Panc1 (cell line): ENCODE results near the gene FAM210B. TPM values are rescaled to one million over a fixed set of nuclear protein-coding genes. Genes with fewer than 3 reads are reported as not detected.

Source experiments
- ATAC-seq: fragments of 200-7000 bp; cut with Tn5 transposase; 2 replicates; pipeline ENCODE4 v1.9.1; 2020; ENCODE audit warnings: mild to moderate bottlenecking, moderate library complexity
- BruUV-seq: library from RNA; stranded (reverse); fragments of 400-500 nt; replicated peaks from 2 replicates; lab custom pipeline; 2021; lab: Mats Ljungman, UMichigan
- CTCF ChIA-PET: fragments of 300-600 bp; sonication (Branson Sonifier 250); formaldehyde crosslinking; loops from one replicate; lab custom pipeline; 2022; ENCODE audit warnings: antibody characterized with exemption; lab: Charles Lee
- POLR2A ChIA-PET: fragments of 300-600 bp; sonication (Branson Sonifier 250); formaldehyde crosslinking; loops from one replicate; lab custom pipeline; 2022; ENCODE audit warnings: antibody characterized with exemption; lab: Charles Lee
- DNase-seq: peaks from one replicate; pipeline ENCODE4 v3.0.0-alpha.2; 2010; ENCODE audit warnings: low read depth, low spot score
- H3K27ac ChIP-seq: 2 replicates; pipeline ENCODE4 v1.5.1; 2011; ENCODE audit warnings: mild to moderate bottlenecking, low read length, inconsistent platforms
- H3K27me3 ChIP-seq: fragments of 200-500 bp; sonication (Bioruptor generic); 2 replicates; pipeline ENCODE4 v1.6.0; 2014; ENCODE audit warnings: low read length, inconsistent platforms; ENCODE audit not compliant: control insufficient read depth, insufficient read depth
- H3K36me3 ChIP-seq: fragments of 200-500 bp; sonication (Bioruptor generic); 2 replicates; pipeline ENCODE4 v1.5.1; 2014; ENCODE audit warnings: inconsistent platforms, mild to moderate bottlenecking, low read length, moderate library complexity; ENCODE audit not compliant: control insufficient read depth, insufficient read depth
- H3K4me1 ChIP-seq: 2 replicates; pipeline ENCODE4 v1.5.1; 2011; ENCODE audit warnings: inconsistent platforms, mild to moderate bottlenecking, low read length, moderate library complexity; ENCODE audit not compliant: control insufficient read depth, insufficient read depth
- H3K4me3 ChIP-seq, 2 experiments: 2 replicates each; pipeline ENCODE4 v1.5.1; 2011 to 2012; ENCODE audit warnings: low read depth in 2 of 2, low read length in 2 of 2, mild to moderate bottlenecking in 2 of 2, inconsistent platforms in 1 of 2, moderate library complexity in 1 of 2
- H3K9me3 ChIP-seq: fragments of 200-500 bp; sonication (Bioruptor generic); 2 replicates; pipeline ENCODE4 v1.5.1; 2014; ENCODE audit warnings: low read depth, mild to moderate bottlenecking, inconsistent platforms, low read length, moderate library complexity; ENCODE audit not compliant: control insufficient read depth, insufficient read depth
- POLR2AphosphoS5 ChIP-seq: IDR thresholded peaks from 2 replicates; pipeline ENCODE4 v1.6.1; 2012; ENCODE audit warnings: mild to moderate bottlenecking, low read depth, low read length, moderate library complexity
- SIN3A ChIP-seq: IDR thresholded peaks from 2 replicates; pipeline ENCODE4 v1.6.1; 2012; ENCODE audit warnings: low read depth, mild to moderate bottlenecking, low read length, moderate library complexity, borderline replicate concordance; ENCODE audit not compliant: insufficient read depth
- TCF7L2 ChIP-seq: IDR thresholded peaks from 2 replicates; pipeline ENCODE4 v1.6.1; 2011; ENCODE audit warnings: mild to moderate bottlenecking, low read depth, low read length, inconsistent platforms
- in situ Hi-C: cut with HindIII; loops from 2 replicates; pipeline ENCODE4 v1.10.0; 2016; ENCODE audit warnings: low sequenced_read_pairs, low pct_unique_long_range_greater_than_20kb
- intact Hi-C: fragments of 100-400 bp; cut with micrococcal nuclease; formaldehyde crosslinking; loops from one replicate; pipeline ENCODE4 v1.10.0; 2022; ENCODE audit not compliant: unreplicated experiment
- total RNA-seq: library from RNA; stranded (reverse); gene quantifications from one replicate; pipeline ENCODE4 v1.2.1, GENCODE V29; 2021; ENCODE audit not compliant: unreplicated experiment
- TF ChIP-seq, protein P1 (sequence below): fragments of 450-650 bp; IDR thresholded peaks from 2 replicates; pipeline ENCODE4 v1.5.1; 2017; ENCODE audit warnings: mild to moderate bottlenecking
- TF ChIP-seq, protein P2 (sequence below), 2 experiments: IDR thresholded peaks; 2 replicates each; pipeline ENCODE4 v1.6.1; 2011 to 2012; ENCODE audit warnings: low read depth in 2 of 2, control low read depth in 1 of 2, low read length in 1 of 2, mild to moderate bottlenecking in 1 of 2, moderate library complexity in 1 of 2; ENCODE audit not compliant: insufficient read depth in 1 of 2

The FAM210B gene
- total RNA-seq, 1 experiment from 2014 or later, result 10.8 TPM

DNA sequence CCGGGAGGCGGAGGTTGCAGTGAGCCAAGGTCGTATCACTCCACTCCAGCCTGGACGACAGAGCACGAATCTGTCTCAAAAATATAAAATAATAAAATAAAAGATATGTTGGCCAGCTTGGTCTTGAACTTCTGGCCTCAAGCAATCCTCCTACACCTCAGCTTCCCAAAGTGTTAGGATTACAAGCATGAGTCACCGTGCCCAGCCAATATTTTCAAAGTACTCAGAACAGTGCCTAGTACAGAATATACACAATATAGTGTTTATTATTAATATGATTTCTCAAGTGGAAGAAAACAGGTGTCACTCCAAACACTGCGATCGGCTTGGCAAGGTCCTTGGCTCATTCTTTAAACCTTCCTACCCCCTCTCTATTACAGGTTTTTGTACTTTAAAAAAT is 3.1 kb downstream of the FAM210B start:
- no peak overlapping the region for H3K27ac ChIP-seq
- ATAC-seq (no peak), DNase-seq (no peak)
- CTCF ChIA-PET, result no interaction called here
- H3K36me3 ChIP-seq, result no peaks in the 10 kb centered on the region
- H3K4me1 ChIP-seq, result peaks cover 3% of the 10 kb centered on the region
- H3K9me3 ChIP-seq, result no peaks in the 10 kb centered on the region
- in situ Hi-C loops, result no loop called here
- POLR2A ChIA-PET, result no interaction called here
- H3K27me3 ChIP-seq, result no peaks in the 10 kb centered on the region
- no TSS peak for BruUV-seq
- intact Hi-C loops, result no loop called here
- TF ChIP-seq, protein P1, sequence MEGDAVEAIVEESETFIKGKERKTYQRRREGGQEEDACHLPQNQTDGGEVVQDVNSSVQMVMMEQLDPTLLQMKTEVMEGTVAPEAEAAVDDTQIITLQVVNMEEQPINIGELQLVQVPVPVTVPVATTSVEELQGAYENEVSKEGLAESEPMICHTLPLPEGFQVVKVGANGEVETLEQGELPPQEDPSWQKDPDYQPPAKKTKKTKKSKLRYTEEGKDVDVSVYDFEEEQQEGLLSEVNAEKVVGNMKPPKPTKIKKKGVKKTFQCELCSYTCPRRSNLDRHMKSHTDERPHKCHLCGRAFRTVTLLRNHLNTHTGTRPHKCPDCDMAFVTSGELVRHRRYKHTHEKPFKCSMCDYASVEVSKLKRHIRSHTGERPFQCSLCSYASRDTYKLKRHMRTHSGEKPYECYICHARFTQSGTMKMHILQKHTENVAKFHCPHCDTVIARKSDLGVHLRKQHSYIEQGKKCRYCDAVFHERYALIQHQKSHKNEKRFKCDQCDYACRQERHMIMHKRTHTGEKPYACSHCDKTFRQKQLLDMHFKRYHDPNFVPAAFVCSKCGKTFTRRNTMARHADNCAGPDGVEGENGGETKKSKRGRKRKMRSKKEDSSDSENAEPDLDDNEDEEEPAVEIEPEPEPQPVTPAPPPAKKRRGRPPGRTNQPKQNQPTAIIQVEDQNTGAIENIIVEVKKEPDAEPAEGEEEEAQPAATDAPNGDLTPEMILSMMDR, result no peak
- no peak for TF ChIP-seq SIN3A
- TF ChIP-seq POLR2AphosphoS5, result no peak
- no peak for TF ChIP-seq TCF7L2
- TF ChIP-seq, protein P2, sequence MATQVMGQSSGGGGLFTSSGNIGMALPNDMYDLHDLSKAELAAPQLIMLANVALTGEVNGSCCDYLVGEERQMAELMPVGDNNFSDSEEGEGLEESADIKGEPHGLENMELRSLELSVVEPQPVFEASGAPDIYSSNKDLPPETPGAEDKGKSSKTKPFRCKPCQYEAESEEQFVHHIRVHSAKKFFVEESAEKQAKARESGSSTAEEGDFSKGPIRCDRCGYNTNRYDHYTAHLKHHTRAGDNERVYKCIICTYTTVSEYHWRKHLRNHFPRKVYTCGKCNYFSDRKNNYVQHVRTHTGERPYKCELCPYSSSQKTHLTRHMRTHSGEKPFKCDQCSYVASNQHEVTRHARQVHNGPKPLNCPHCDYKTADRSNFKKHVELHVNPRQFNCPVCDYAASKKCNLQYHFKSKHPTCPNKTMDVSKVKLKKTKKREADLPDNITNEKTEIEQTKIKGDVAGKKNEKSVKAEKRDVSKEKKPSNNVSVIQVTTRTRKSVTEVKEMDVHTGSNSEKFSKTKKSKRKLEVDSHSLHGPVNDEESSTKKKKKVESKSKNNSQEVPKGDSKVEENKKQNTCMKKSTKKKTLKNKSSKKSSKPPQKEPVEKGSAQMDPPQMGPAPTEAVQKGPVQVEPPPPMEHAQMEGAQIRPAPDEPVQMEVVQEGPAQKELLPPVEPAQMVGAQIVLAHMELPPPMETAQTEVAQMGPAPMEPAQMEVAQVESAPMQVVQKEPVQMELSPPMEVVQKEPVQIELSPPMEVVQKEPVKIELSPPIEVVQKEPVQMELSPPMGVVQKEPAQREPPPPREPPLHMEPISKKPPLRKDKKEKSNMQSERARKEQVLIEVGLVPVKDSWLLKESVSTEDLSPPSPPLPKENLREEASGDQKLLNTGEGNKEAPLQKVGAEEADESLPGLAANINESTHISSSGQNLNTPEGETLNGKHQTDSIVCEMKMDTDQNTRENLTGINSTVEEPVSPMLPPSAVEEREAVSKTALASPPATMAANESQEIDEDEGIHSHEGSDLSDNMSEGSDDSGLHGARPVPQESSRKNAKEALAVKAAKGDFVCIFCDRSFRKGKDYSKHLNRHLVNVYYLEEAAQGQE (IDR thresholded peaks at IDR 0.05; ENCODE audit: insufficient read depth in 1 of 2, low read depth in 2 of 2, low read length in 1 of 2), result no peak
- no peak overlapping the region for H3K4me3 ChIP-seq

DNA sequence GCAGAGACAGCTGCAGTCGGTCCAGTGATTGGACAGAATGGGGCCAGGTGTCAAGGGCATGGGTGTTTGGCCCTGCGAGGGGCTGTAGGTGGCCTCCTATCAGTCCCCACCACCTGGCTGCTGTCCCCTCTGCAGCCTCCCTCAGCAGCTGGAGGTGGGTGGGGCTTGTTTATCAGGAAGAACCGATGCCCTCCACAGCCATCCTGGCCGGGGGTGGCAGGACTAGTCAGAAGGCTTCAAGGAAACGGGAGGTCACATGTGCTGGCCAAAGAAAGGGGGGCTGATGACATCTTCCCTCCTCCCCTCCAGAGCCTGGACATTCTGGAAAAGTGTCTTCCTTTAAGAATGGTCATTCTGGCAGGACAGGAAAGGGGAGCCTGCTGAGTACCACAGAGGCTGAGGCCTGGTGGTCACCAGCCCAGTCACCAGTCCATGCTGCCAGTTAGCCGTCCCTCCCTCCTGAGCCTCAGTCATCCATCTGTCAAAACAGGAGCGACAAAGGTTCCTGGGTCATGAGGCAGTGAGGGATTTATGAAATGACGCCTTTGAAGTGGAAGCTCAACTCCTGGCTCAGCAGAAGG is 4.1 kb downstream of the FAM210B start:
- ChIA-PET POLR2A (no interaction called here), CTCF (no interaction called here)
- ATAC-seq (no peak), DNase-seq (no peak)
- Histone ChIP-seq H3K36me3 (no peaks in the 10 kb centered on the region), H3K9me3 (no peaks in the 10 kb centered on the region), H3K27ac (no peak overlapping the region), H3K4me1 (peaks cover 3% of the 10 kb centered on the region), H3K4me3 (no peak overlapping the region), H3K27me3 (no peaks in the 10 kb centered on the region)
- TF ChIP-seq, protein P1, result no peak
- TF ChIP-seq, protein P2 (IDR thresholded peaks at IDR 0.05; ENCODE audit: insufficient read depth in 1 of 2, low read depth in 2 of 2, low read length in 1 of 2), result no peak
- no peak for TF ChIP-seq TCF7L2
- intact Hi-C loops, result no loop called here
- BruUV-seq, result no TSS peak
- in situ Hi-C loops, result no loop called here
